ENCODE data around the gene JMY. TPM values are rescaled to one million over a fixed set of nuclear protein-coding genes. Genes with fewer than 3 reads are reported as not detected.

Gene JMY
- total and polyA plus RNA-seq, 2 of the 8 experiments (the other 6 are each of a cell fraction or from before 2014, with no cell fraction given): 2.8 to 13.9 TPM

DNA sequence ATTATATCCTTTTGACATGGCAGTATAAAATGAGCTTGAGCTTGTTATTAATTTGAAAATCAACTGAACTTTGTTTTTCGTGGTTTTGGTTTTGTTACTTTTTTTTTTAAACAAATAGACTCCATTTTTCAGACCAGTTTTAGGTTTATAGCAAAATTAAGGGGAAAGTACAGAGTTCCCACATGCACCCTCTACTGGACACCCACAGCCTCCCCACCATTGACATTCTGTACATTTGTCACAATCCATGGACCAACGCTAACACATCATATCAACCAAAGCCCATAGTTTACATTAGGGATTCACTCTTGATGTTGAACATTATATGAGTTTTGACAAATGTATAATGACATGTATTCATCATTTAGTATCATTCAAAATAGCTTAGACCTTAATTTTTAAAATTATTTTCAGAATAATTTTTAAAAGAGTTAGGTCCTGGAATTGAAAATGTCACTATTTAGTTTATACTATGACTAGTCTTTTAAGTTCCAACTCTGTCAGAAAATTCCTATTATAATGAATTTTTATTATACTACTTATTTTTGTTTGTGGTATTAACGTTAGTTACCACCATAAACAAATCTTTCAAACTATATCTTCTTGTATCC lies 35.3 kb upstream of the JMY start:
- Histone ChIP-seq H3K4me3 (ENCODE audit: extremely low read depth in 1 of 4, insufficient read depth in 2 of 4, low read depth in 3 of 4, low read length in 4 of 4) (no peak overlapping the region), H3K4ac (replicated peaks; ENCODE audit: insufficient read length, low read depth, low read length) (no peak overlapping the region), H3K36me3 (ENCODE audit: control insufficient read depth in 2 of 4, insufficient read depth in 4 of 4, low read length in 3 of 4) (no peaks in the 10 kb centered on the region), H2BK120ac (replicated peaks; ENCODE audit: low read depth, low read length) (no peak overlapping the region), H2AFZ (ENCODE audit: low read length) (no peak overlapping the region), H4K20me1 (replicated peaks in 1 of 2; ENCODE audit: control insufficient read depth in 1 of 2, insufficient read depth in 2 of 2, low read length in 2 of 2) (no peaks in the 10 kb centered on the region), H2BK15ac (ENCODE audit: low read length) (no peak overlapping the region), H4K5ac (ENCODE audit: insufficient read length, low read depth, low read length) (no peak overlapping the region), H3K27ac (ENCODE audit: low read depth, low read length) (no peak overlapping the region), H3K18ac (ENCODE audit: extremely low read depth, low read length) (no peak overlapping the region), H3K56ac (replicated peaks; ENCODE audit: insufficient read length, low read depth, low read length) (no peak overlapping the region), H3K79me1 (ENCODE audit: low read depth, low read length) (no peaks in the 10 kb centered on the region), H2AK5ac (ENCODE audit: low read depth, low read length) (no peak overlapping the region), H3K23ac (ENCODE audit: insufficient read length) (no peak overlapping the region), H2BK5ac (ENCODE audit: low read depth, low read length) (no peak overlapping the region), H2BK12ac (ENCODE audit: low read depth, low read length) (no peak overlapping the region), H3K4me2 (ENCODE audit: insufficient read depth in 1 of 2, low read depth in 2 of 2, low read length in 2 of 2) (no peak overlapping the region), H2BK20ac (ENCODE audit: low read length) (no peak overlapping the region), H3K4me1 (replicated peaks in 1 of 4; ENCODE audit: control insufficient read depth in 3 of 4, insufficient read depth in 4 of 4, low read length in 3 of 4) (no peaks in the 10 kb centered on the region), H3K9ac (replicated peaks in 1 of 4; ENCODE audit: extremely low read depth in 1 of 4, low read depth in 3 of 4, low read length in 3 of 4) (no peak overlapping the region), H3K9me3 (ENCODE audit: insufficient read depth in 2 of 2, low read depth in 1 of 2, low read length in 1 of 2) (no peaks in the 10 kb centered on the region), H3K27me3 (replicated peaks in 1 of 4; ENCODE audit: control insufficient read depth in 3 of 4, extremely low read depth in 1 of 4, insufficient read depth in 3 of 4, low read length in 3 of 4) (no peaks in the 10 kb centered on the region), H3K23me2 (ENCODE audit: low read depth, low read length) (no peaks in the 10 kb centered on the region), H4K91ac (replicated peaks; ENCODE audit: insufficient read length, low read length) (no peak overlapping the region), H4K8ac (ENCODE audit: extremely low read depth, insufficient read depth, low read length) (no peak overlapping the region), H3K14ac (ENCODE audit: insufficient read length) (no peak overlapping the region), H3K79me2 (ENCODE audit: control insufficient read depth in 1 of 2, insufficient read depth in 2 of 2, low read length in 2 of 2) (no peaks in the 10 kb centered on the region)
- 70% methylated on average over 3 of the region's 3 CpGs; no CpG with 5 or more reads in 1 of the 2 experiments for WGBS, 2 experiments (ENCODE audit: extremely low coverage in 1 of 2, insufficient coverage in 1 of 2, insufficient read length in 1 of 2, insufficient replicate concordance in 2 of 2, low coverage in 1 of 2, low lambda C conversion rate in 2 of 2, missing lambda C conversion rate in 1 of 2)
- ChIA-PET POLR2A (ENCODE audit: partially characterized antibody) (no interaction called here), CTCF (ENCODE audit: partially characterized antibody) (interaction anchor here (0.6 to 2.5 kb wide), 15 partner anchors 12 to 806 kb away, joined by 3 to 12 read pairs (median 4); no protein-coding TSS in a partner anchor)
- TF ChIP-seq, protein P1, sequence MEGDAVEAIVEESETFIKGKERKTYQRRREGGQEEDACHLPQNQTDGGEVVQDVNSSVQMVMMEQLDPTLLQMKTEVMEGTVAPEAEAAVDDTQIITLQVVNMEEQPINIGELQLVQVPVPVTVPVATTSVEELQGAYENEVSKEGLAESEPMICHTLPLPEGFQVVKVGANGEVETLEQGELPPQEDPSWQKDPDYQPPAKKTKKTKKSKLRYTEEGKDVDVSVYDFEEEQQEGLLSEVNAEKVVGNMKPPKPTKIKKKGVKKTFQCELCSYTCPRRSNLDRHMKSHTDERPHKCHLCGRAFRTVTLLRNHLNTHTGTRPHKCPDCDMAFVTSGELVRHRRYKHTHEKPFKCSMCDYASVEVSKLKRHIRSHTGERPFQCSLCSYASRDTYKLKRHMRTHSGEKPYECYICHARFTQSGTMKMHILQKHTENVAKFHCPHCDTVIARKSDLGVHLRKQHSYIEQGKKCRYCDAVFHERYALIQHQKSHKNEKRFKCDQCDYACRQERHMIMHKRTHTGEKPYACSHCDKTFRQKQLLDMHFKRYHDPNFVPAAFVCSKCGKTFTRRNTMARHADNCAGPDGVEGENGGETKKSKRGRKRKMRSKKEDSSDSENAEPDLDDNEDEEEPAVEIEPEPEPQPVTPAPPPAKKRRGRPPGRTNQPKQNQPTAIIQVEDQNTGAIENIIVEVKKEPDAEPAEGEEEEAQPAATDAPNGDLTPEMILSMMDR (IDR thresholded peaks at IDR 0.05; ENCODE audit: control extremely low read depth in 1 of 3, insufficient read depth in 1 of 3, low read depth in 1 of 3, low read length in 3 of 3): peak in 1 of 3 experiments; percentile 35; a peak in 1 of 4 replicates
- TF ChIP-seq RAD21 (IDR thresholded peaks at IDR 0.05 in 1 of 2, conservative IDR thresholded peaks at IDR 0.05 in 1 of 2; ENCODE audit: low read depth in 2 of 2, low read length in 2 of 2) (0 out of 4 replicates have a peak, but pooled peaks of 1 of the 2 experiments have one; percentile 9), TBP (IDR thresholded peaks at IDR 0.05; ENCODE audit: low read depth, low read length) (no peak)
- DNase-seq (ENCODE audit: low read depth in 1 of 2, low spot score in 2 of 2): no peak
- FAIRE-seq: no peak
